HG03521 (cell line): ENCODE data around the gene SYNC.
"Not testable (repeated sequence)": the region's sequence is repeated elsewhere in the genome, so short reads cannot be mapped to it uniquely, and the experiment has no call there.

Source experiments
- ATAC-seq: cut with Tn5 transposase; IDR thresholded peaks from one replicate; pipeline ENCODE4 v1.9.1; 2021; ENCODE audit warnings: mild to moderate bottlenecking, moderate library complexity; ENCODE audit not compliant: unreplicated experiment

Gene SYNC

DNA sequence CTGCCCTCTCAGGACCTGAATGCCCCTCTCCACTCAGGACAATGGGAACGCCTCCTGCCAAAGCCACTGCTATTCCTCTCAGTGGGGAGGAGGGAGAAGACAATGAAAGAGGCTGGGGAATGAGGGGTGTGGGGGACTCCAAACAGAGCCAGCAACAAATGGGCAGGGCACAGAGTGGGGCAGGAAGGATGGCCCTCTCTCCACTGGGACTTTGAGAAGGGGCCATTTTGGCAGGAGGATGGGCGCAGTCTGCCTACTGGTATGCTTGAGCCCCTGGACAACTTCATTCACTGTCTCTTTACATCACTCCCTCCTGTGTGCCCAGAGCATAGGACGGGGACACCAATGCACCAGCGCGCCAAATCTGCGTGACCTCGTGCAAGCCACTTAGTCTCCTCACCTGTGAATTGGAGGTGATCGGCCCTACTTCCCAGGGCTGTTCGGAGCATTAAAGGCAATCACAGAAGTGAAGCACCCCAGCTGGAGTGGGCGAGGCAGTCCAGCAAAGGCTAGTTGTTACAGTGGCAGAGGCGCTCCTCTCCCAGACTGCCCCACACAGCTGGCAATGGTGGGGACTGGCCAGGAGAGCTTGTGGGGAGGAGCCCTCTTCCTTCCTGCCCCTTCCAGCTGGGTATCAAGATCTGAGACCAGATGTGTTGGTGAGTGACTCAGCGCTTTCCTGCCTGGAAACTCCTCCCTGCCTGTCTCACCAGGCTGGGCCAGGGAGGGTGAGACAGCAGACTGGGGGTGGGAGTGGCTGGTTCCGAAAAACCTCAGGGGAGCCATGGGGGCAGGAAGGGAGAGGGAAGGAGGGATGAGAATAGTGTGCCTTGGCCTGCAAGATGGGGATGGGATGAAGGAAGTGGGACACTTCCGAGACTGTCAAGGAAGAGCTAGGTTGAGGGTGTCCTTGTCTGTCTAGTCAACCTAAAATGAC, 22.4 kb upstream of the SYNC start:
- ATAC-seq = no peak

DNA sequence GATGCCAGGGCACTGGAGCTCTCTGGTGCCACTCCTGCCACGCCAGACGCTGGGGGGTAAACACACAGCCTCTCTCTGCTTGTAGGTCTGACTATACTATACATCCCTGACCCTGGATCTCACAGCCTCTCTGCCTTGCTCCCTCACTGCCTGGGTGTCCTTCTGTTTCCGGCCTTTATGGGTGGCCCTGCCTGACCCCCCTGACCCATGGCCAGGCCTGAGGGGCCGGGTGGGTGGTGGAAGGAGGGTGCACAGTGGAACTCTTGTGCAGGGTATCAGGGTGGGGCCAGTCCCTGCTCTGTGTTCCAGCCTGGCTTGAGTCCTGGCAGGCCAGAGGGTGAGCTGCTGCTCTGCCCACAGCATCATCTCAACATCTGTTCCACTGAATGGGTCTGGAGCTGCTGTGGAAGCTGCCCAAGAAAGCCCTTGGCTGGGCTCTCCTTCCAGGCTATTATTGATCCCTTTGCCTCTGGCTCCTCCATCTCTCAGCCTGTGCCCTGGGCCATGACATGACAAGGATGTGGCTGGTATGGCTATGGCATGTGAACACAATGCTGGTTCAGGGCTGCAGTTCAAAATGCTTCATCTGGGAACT, 17.2 kb upstream of the SYNC start:
- no peak for ATAC-seq

GRCh38 chr1:32718527-32718926, 16.0 kb upstream of the SYNC start:
- no peak for ATAC-seq

- no peak for ATAC-seq
Observed at GRCh38 chr1:32718036-32718435, 15.5 kb upstream of the SYNC start.

DNA sequence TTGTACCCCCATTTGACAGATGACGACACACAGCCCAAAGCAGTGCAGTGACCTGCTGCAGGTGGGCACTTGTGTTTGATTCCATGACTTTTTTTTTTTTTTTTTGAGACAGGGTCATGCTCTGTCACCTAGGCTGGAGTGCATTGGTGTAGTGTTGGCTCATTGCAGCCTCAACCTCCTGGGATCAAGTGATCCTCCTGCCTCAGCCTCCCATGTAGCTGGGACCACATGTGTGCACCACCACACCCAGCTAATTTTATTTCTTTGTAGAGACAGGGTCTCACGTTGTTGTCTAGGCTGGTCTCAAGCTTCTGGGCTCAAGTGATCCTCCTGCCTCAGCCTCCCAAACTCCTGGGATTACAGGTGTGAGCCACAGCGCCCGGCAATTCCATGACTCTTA, 14.9 kb upstream of the SYNC start:
- ATAC-seq = no peak

- no peak for ATAC-seq
Observed at GRCh38 chr1:32716312-32717148, 14.0 kb upstream of the SYNC start.

- no peak for ATAC-seq
Observed at GRCh38 chr1:32715901-32716311, 13.3 kb upstream of the SYNC start.

DNA sequence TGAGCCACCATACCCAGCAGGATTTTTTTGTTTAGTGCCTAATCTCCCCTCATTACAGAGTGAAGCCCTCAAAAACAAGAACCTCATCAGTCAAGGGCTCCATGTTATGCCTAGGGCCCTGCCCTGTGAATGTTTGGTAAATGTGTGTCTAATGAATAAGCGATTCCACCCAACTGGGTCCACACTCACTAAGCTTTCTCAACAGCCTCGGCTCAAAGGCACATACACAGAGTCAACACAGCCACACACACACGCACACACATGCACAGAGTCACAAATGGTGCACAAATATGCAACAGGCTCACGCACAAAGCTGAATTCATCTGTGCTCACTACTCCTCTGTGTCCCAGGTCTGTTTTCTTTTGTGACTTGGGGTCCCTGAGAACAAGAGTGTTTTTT, 11.7 kb upstream of the SYNC start:
- ATAC-seq = no peak

GRCh38 chr1:32713081-32713480, 10.5 kb upstream of the SYNC start:
- no peak for ATAC-seq

DNA sequence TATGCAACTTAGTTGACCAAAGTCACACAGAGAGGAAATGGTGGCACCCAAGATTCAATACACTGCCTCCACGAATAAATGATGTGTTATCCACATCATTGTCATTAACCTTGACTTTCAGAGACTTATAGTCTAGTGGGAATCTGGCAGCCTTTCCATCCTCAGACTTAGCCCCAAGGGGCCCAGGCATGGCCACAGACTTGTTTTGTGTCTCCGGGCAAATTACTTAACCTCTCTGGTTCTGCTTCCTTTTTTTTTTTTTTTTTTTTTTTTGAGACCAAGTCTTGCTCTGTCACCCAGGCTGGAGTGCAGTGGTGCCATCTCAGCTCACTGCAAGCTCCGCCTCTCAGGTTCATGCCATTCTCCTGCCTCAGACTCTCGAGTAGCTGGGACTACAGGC, 8.7 kb upstream of the SYNC start:
- ATAC-seq = not testable (repeated sequence)

- ATAC-seq = no peak
Observed at GRCh38 chr1:32709476-32709875, 6.9 kb upstream of the SYNC start.

DNA sequence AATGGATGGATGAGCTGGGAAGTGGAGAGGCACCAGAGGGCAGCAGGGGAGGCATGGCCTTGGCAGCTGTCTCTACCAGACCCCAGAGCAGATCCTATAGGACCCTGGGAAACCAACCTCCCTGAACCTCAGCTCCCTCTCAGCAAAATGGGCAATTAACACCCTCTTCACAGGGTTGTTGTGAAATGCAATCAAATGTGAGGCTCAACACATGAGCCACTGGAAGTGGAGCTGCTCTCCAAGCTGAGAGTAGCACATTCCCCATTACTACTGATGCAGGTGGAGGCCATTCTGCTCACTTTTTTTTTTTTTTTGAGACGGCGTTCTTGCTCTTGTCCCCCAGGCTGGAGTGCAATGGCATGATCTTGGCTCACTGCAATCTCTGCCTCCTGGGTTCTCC, 6.5 kb upstream of the SYNC start:
- ATAC-seq = no peak

GRCh38 chr1:32706491-32706890, 3.9 kb upstream of the SYNC start:
- ATAC-seq = no peak

GRCh38 chr1:32705516-32705915, 2.9 kb upstream of the SYNC start:
- no peak for ATAC-seq

- no peak for ATAC-seq
Observed at GRCh38 chr1:32703479-32704291, 1.1 kb upstream of the SYNC start.

GRCh38 chr1:32701951-32702598, 495 bp downstream of the SYNC start:
- no peak for ATAC-seq

DNA sequence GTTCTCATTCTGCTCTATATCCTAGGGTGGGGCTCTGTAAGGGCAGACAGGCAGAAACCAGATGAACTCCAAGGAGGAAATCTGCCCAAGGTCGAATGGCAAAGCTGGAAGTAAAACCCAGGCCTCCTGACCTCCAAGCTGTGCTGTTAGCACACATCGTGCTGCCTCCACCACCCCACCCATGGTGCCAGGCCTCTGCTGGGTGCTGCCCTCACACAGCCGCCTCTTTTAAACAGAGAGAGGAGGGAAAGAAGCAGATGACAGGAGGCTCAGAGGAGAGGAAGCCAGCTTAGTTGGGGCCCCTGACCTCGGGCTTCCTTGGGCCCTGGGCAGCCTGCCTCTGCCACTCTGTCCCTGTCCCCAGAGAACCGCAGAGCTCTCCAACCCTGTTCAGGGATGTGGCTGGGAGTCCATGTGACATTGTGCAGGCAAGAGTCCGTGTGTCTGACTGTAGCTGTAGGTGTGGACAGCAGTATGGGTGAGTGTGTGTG, 1.1 kb downstream of the SYNC start:
- no peak for ATAC-seq

DNA sequence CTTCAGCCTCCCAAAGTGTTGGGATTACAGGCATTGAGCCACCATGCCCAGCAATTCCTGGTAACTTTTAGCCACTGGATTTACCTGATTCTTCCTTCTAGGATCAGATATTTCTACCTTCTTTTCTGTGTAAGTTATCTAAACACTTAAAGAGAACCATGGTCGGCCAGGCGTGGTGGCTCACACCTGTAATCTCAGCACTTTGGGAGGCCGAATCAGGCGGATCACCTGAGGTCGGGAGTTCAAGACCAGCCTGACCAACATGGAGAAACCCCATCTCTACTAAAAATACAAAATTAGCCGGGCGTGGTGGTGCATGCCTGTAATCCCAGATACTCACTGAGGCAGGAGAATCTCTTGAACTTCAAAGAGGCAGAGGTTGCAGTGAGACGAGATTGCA, 5.6 kb downstream of the SYNC start:
- not testable (repeated sequence) for ATAC-seq

GRCh38 chr1:32696041-32696440, 6.5 kb downstream of the SYNC start:
- ATAC-seq = no peak
